Amniotic stem cell (primary cell): ENCODE results near the gene ALDH3B2.
"Not testable (repeated sequence)": the region's sequence is repeated elsewhere in the genome, so short reads cannot be mapped to it uniquely, and the experiment has no call there.

ENCODE experiments used
- DNase-seq: peaks from one replicate; lab custom pipeline; 2025; lab: John Stamatoyannopoulos, UW

Gene ALDH3B2, protein sequence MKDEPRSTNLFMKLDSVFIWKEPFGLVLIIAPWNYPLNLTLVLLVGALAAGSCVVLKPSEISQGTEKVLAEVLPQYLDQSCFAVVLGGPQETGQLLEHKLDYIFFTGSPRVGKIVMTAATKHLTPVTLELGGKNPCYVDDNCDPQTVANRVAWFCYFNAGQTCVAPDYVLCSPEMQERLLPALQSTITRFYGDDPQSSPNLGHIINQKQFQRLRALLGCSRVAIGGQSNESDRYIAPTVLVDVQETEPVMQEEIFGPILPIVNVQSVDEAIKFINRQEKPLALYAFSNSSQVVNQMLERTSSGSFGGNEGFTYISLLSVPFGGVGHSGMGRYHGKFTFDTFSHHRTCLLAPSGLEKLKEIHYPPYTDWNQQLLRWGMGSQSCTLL

DNA sequence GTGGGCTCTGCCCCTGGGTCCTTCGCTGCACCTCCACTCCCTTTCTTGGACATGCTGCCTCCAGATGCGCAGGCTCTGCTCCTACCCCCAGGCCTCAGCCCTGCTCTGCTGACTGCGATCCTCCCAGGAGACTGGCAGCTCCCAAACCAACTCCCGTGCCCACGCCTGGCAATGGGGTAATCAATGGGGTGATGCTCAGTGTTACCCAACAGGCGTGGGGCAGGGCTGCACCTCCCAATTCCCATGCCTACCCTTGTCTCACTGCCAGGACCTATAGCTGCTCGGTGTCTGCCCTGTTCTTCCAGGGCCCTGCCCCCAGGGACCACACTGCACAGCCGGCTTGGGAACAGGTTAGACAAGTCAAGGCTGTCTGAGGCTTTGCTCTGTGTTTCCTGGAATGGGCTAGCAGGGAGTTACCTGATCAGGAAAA lies at the start of gene ALDH3B2:
Gene ALDH3B2, minus strand, starts transcription at position 182 of the 430 bp plus-strand sequence. CDS start 7,688 bp downstream, outside the sequence.
- no peak for DNase-seq

DNA sequence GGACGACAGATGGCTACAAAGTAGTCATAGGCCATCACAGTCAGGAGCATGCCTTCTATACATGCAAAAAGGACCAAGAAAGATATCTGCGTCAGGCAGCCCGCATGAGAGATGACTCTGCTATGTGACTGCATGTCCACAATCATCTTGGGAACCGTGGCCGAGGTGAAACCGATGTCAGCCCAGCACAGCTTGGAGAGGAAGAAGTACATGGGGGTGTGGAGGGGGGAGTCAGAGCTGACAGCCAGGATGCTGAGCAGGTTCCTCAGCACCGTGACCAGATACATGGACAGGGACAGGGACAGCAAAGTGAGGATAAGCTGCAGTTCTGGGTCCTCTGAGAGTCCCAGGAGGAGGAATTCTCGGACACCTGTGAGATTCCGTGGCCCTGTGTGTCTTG lies 48.6 kb upstream of the ALDH3B2 start:
- not testable (repeated sequence) for DNase-seq

DNA sequence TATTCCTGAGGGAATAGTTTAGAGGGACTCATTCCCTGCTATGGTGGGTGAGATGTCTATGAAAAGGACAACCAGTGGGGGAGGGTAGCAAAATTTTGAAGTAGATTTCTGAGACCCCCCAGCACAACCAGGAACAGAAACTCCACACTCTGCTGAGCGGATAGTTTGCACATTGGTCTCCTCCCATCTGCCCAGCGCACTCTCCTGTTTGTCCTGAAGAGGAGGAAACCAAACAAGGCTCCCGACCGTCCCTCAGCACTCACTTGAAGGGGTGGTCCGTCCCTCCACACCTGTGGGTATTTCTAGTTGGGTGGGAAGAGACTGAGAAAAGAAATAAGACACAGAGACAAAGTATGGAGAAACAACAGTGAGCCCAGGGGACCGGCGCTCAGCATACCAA lies 41.8 kb upstream of the ALDH3B2 start:
- DNase-seq, result not testable (repeated sequence)

DNA sequence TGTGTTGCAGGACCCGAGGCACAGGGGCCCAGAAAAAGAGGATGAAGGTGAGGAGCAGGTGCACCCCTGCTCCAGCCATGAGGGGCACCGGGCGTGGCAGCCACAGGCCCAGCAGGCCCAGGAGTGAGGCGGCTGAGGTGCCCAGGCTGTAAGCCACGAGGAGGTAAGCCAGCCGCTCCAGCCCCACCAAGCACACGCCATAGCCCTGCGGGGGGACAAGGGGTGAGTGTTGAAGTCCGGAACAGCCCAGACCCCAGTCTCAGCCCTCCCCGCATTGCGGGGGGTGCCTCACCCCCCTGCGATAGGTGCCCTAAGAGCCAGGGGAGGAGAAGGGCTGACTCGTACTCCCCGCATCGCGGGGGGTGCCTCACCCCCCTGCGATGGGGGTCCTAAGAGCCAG lies 41.4 kb upstream of the ALDH3B2 start:
- DNase-seq, result not testable (repeated sequence)

DNA sequence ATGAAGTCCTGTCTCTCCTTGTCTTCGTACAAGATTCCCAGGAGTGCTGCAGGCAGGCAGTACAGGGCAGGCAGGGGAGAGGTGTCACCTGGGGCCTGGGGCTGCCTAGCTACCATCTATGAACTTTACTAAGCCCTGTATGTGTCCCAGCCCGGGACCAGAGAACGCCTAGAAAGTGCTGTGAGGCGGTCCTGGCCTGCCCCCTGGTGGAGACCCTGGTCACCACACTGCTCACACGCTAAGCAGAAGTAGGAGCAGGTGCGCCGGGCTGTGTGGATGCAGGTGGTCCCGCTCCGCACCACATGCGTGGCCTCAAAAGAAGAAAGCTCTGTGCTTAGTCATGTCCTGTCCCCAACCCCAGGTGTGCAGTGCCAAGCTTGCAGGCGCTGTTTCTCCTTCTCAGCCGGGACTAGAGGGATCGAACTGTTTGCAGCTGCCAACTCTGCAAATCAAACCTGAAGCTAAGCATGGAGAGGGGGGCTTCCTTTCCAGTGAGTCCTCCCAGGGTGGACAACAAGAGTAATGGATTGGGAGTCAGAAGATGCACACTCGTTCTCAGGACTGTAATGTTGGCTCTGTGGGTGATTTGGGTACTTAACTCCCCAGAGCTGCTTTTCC lies 39.6 kb upstream of the ALDH3B2 start:
- DNase-seq, result not testable (repeated sequence)

DNA sequence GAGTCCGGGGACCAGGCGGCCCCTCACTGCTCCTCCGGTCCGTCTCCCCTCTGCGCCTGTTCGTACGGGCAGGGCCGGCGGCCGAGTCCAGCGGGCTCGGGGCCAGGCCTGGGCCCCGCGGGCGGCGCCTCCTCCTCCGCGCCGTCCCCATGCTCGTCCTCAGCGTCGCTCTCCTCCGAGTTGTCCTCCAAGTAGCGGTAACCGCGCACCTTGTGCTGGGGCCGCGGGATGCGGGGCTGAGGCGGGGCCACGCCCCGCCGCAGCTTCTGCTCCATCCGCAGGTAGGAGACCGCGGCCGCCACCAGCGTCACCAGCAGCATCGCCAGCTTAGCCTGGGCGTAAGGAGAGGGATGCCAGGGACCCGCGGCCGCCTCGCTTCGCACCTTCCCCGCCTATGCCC lies 37.3 kb upstream of the ALDH3B2 start:
- DNase-seq, result not testable (repeated sequence)

DNA sequence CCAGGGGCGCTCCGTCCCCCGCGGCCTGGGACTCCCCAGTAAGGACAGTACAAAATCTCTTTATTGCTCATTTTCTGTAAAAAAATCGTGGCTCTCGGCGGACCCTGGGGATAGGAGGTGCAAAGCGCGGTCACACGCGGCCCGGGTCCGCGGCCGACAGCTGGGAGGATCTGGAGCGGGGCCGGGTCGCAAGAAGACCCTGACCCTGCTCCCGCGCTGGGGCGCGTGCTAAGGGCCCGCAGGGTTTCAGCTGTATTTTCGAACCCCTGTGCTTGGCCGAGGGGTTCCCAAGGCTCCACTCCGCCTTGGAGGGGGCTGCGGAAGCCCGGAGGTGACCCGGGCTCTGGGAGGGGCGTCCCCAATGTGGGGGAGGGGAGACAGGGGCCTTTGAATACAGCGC lies 36.8 kb upstream of the ALDH3B2 start:
- DNase-seq, result not testable (repeated sequence)

DNA sequence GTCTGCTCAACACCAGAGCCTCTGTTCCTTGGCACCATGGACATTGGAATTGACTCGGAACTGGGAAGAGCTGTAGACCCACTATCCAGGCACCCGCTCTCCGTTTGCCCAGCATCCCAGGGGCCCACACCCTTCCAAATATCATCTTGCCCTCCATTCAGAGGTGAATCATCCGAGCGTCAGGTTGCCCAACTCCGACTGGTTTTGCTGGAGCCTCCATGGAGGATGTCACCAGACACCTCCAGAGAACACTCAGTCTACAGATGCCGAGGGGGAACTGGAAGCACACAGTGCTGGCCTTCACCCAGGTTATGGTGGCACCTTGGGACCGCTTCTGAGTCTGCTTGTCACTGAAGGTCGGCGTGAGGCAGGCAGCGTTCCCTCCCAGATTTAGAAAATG lies 35.4 kb upstream of the ALDH3B2 start:
- DNase-seq, result not testable (repeated sequence)

DNA sequence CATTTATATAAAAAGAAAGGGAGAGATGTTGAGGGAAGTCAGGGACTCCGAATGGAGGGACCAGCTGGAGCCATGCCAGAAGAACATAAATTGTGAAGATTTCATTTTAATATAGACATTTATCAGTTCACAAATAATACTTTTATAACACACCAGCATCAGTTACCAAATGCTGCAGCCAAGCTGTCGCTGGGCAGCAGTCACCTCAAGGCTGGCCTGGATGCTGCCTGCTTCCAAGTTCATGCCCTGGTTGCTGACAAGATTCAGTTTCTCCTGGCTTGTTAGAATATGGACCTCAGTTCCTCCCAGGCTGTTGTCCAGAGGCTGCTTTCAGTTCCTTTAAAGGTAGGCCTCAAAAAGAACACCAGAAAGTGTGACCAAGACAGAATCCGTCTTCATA lies 30.8 kb upstream of the ALDH3B2 start:
- DNase-seq, result no peak

DNA sequence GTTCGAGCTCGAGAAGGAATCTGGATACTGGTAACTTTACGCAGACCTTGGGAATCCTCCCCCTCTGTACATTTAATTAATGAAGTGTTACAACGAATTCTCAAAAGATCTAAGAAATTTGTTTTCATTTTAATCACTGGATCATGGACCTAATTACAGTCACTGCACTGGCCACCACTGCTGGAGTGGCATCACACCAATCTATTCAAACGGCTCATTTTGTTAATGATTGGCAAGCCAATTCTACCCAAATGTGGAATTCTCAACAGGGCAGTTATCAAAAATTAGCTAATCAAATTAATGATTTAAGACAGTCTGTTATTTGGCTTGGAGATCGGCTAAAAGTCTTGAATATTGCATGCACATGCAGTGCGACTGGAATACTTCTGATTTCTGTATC lies 30.1 kb upstream of the ALDH3B2 start:
- DNase-seq, result no peak

DNA sequence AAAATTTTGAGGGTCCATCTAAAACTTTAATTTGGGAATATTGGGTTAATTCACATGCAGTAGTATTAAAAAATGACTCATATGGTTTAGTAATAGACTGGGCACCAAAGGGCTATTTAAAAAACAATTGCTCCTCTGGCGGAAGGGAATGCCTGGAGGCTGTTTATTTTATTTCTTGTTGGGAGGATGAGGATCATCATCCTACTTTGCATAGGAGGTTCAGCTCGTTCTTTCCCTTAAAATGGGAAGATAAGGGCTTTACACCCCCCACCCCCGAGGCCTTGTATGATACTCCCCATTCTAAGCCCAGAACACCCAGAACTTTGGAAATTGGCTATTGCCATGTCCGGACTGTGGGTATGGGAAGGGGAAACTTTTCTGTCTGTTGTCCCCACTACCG lies 29.3 kb upstream of the ALDH3B2 start:
- not testable (repeated sequence) for DNase-seq

DNA sequence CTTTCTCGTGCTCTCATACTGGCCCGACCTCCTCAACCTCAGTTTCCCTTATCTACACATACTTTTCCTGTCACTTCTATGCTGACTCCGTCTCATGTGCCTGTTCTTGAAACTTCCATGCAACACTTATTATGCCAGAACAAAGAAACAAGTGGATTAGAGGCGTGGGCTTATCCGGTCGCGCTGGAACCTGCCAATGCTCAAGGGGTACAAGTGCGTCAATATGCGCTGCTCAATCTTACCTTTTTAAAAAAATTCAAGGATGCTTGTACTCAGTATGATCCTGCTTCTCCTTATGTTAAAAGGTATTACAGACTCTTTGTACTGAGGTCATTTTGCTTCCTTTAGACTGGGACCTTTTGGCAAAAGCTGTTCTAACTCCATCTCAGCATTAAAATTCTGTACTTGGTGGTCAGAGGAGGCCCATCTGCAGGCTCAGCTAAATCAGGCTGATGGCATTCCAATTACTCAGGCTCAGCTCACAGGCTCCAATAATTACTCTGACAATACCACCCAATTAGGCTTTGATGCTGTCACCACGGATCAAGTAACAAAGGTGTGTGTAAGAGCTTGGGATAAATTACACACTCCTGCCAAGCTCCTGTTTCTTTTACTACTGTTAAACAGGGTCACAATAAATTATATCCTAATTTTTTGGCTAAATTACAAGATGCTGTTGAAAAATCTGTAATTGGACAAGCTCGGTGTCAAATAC lies 26.3 kb upstream of the ALDH3B2 start:
- no peak for DNase-seq

DNA sequence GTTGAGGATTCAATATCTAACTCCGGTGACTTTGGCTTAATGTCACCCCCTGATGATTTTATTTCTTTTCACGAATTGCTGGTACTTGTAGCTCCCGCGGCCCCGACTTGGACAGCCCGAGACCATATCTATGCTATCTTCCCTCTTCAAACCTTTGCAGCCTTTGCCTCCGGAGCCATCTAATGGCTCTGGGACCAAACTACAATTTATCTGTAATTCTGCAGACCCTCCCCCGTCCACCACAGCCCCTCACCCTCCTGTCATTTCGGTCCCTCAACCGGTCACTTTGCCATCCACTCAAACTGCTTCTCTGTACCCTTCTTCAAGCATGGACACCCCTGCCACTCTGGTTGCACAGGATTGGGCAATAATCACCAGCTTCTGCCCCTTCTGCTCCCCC lies 25.7 kb upstream of the ALDH3B2 start:
- no peak for DNase-seq

DNA sequence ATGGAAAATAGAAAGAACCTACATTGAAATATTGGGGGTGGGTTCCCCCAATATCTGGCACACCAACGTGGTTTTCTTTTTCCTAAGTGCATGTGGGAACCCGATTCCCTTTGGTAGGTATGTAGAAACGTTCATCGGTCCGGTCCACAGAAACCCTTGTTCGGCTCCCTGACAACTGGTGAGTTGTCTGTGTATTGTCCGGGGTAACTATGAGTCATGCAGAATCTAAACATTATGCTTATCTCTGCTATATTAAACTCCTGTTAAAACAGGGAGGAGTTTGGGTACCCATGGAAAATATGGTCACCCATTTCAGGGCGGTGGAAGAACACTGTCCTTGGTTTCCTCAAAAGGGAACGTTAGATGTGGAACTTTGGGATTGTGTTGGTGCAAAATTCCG lies 25.1 kb upstream of the ALDH3B2 start:
- DNase-seq, result no peak

DNA sequence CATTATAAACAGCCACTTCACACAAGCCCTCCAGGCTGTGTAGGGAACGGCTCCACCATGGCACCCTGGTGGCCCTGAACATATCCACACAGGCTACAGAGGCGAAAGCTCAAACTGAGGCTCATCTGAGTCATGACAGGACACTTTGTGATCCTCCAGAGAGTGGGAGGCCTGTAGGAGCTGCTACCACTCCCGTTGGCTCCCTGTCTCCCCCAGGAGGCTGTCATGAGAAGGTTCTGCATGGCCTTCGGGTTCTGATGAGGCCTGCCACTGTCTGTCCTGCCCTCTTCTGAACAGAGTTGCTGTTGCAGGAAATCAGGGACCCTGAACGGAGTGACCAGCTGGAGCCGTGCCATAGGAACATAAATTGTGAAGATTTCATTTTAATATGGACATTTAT lies 23.8 kb upstream of the ALDH3B2 start:
- DNase-seq, result no peak

DNA sequence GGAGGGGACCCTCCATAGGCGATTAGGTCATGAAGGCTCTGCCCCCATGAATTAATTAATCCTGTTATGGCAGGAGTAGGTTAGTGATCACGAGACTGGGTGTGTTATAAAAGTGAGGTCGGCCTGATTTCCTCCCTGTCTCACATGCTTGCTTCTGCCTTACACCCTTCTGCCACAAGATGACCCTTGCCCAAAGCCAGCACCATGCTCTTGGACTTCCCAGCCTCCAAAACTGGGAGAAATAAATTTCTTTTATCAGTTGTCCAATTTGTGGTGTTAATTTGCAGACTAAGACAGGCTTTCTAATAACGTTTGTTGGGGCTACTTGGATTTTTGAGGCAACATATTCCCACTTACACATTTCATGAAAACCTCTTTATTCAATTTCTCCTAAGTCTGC lies 23.4 kb upstream of the ALDH3B2 start:
- DNase-seq, result no peak

DNA sequence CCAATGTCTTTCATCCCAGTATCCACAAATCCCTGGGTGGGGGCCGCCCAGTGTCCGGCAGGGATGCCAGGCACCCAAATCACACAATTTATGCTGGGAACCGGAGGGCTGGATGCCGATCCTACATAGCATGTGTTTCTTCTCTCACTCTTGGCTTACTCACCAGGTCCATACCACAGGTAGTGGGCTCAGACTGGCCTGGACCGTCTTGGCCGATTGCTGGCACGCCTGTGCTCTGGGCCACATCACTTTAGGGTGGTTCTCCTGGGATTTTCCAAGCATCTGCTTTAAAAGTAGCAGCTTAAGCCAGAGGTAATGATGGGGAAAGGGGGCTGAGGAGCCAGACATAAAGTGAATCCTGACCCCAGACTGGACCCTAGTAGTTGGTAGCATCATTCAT lies 22.6 kb upstream of the ALDH3B2 start:
- no peak for DNase-seq

DNA sequence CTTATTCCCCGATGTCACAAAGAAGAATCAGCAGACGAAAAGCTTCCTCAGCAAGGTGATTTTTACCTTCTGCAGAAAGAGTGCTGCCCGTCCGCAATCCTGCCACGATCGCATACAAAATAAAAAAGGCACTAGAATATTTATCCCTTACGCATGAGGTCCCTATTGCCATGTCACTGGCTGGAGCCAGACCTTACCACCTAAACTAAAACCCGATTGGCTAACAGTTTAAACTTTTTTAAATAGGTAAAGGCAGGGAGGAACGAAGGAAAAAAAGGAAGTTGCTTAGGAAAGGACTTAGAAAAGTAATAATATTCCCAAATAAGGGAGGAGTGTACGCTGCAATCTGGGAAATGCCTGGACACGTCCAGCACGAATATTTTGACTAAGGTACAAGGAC lies 21.2 kb upstream of the ALDH3B2 start:
- DNase-seq, result no peak

DNA sequence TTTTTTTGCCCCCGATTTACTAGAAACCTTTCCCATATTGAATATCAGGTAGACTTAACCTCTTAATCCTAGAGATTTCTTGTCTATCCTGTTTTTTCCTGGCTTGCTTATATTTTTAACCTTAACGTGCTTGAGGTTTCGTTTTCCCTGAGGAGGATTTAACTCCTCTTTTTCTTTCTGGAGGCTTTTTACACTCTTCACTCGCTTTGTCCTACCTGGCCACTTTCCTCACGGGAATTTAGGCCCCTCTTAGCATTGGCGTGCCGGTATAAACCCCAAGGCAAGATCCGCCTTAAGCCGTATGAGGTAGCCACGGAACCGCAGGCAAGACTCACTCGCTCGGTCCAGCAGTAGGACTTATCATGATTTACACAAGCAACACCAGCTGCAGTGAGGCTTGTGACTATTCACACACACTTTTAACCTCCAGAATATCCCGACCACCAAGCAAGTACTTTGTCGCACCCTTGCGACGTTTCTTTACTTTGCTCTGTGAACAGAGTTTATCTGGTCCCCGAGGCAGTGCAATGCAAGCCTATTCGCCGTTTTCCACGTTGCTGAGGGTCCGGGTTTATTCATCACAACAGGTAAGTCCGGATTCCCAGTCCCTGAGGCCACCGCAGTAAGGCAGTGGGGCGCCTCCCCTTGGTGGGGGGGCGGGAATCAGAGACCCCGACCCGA lies 20.6 kb upstream of the ALDH3B2 start:
- DNase-seq, result no peak

DNA sequence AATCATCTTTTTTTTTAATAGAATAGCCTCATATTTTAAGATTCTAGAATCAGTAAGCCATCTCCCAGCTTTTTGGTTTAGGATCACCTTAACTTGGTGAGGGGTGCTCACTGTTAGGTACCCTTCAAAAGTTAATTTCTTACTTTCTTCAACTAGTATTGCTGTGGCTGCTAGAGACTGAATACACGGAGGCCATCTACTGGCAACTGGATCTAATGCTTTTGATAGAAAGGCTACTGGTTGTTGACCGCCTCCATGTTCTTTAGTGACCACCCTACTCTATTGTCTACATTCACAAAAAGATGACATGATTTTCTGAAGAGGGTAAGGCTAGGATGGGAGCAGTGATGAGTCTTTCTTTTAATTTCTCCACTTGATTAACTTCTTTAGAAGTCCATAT lies 16.7 kb upstream of the ALDH3B2 start:
- DNase-seq, result no peak

DNA sequence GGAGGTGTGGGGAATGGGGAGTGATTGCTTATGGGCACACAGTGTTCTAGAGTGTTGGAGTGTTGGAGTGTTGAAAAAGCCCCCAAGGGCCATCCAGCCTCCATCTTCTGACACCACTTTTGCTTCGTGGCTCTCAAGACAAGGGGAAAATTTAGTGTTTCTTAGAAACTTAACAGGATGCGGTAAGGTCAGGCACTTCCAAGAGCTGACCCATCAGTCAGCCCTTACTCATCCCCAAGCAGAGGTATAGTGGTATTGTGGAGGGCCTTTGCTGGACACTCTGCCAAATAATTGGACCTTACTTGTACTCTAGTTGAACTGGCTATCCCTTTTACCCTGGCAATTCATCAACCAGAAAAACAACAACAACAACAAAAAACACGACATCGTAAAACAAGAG lies 14.8 kb upstream of the ALDH3B2 start:
- DNase-seq, result no peak

DNA sequence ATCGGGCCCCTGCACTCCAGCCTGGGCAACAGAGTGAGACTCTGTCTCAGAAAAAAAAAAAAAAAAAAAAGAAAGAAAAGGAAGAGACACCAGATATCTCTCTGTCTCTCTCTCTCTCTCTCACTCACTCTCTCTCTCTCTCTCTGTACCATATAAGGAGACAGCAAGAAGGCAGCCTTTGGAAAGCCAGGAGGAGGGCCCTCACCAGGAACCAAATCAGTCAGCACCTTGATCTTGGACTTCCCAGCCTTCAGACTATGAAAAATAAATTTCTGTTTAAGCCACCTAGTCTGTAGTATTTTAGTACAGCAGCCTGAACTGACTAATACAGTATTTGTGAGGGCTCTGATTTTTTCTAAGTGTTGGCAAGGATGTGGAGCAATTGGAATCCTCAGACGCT lies 13.6 kb upstream of the ALDH3B2 start:
- no peak for DNase-seq
